GM21515 (cell line): Measurements from ENCODE around the gene VAC14.

Experiments
- ATAC-seq: cut with Tn5 transposase; IDR thresholded peaks from one replicate; pipeline ENCODE4 v1.9.1; 2021; ENCODE audit not compliant: unreplicated experiment

Gene VAC14

DNA sequence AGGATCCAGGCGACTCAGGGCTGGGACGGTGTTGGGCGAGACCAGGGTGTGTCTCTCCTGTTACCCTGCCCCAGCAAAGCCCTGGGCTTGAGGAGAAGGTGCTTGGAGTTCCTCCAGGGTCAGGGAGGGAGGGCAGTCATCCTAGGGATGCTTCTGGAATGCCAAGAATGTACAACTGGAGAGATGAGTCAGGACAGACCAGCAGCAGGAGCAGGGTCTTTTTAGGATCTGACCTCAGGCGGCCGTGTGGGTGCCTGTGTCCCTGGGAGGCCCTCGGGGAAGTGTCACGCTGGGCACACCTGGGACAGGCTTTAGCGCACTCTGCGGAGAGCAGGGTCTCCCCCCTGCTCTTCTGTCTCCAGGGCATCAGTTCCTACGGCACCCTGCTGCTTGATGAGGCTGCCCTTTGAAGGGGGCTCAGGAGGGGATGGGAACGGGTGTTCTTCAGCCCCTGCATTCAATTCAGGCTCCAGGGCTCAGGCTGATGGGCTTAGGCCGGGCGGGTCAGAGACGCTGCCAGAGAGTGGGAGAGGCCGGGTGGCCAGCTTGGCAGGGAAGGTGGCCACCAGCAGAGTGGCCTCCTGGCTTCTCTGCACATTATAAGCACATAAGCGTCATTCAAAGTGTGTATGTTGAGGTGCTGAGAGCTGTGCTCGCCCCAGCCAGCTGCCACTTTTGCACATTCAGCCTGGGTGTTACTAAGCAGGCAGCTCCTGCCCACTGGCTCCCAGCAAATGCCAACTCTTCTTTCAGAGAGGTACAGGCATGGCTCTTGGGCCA, 106.7 kb downstream of the VAC14 start:
- ATAC-seq: no peak

GRCh38 chr16:70692873-70693671, 107.9 kb downstream of the VAC14 start:
- ATAC-seq: no peak

GRCh38 chr16:70692130-70692872, 108.7 kb downstream of the VAC14 start:
- ATAC-seq: no peak

DNA sequence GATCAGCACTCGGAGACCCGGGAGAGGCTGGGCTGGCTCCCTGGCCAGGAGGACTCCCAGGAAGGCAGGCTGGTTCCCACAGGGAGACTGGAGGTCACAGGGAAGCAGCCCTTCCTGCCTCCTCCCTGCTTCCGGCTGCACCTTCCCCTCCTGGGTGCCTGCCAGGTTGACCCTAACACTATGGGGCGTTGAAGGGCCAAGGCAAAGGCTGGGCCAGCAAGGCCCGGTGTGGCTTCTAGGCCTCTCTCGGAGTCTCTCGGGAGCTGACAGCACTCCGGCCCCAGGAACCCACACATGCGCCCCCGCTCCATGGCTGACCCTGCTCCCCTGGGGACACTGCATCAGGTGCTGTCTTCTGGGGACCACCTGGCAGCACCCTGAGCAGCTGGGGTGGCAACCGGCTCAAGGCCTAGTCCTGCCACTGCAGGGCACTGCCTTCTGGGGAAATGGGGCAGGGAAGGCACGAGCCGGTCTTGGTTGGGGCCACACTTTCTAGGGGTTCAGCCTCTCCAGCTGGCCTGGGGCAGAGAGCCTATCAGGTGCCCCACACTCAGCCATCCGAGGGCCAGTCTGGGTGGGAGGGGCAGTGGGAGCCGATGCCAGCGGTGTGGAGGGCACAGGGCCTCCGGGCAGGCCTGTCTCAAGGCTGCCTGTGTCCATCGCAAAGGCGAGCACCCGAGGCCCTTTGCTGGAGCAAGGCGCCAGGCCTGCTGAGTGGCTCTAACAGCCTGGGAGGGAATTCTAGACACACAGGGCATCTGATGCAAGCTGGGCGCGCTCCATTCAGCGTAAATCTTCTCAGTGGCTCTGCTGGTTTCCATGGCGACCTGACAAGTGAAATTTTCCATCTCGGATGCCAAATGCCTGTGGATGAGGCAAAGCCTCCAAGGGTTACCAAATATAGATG, 109.5 kb downstream of the VAC14 start:
- ATAC-seq: no peak

DNA sequence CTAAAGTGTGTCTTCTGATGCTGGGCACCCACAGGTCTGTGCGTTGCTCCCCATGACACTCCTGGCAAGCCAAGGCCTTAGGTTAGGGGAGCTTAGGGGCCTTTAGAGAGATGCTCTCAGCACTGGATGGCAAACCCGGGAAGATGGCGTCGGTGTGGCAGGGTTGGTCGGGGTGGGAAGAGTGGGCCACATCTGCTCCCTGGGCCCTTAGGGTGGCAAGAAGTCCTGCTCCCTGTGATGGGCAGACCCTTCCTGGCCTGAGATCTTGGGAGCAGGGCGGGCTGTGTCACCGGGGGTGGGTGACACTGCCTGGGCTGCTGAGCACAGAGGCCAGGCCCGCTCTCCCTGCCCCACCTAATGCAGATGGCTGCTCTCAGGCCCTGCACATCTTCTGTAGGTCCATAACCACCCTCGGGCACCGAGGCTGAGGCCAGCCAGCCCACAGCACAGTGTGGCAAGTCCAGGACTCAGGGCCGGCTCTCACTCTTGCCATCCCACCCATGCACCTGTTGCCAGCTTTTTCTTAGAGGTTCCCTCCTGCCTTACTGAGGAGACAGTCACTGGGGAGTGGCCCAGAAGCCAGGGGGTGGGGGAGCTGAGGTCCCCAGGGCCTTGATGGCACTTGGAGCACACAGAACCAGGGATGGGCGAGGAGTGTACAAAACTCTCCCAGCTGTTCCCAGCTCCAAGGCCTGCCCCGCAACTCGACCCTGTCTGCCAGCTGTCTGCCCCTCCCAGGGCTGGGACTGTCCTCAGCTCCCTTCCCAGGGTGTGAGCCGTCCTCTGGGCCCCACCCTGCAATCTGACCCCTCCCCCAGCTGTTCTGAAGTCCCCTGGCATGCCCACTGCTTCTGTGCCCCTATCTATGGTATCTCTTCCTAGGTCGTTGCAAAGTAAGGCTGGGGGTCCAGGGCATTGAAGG, 110.7 kb downstream of the VAC14 start:
- no peak for ATAC-seq

DNA sequence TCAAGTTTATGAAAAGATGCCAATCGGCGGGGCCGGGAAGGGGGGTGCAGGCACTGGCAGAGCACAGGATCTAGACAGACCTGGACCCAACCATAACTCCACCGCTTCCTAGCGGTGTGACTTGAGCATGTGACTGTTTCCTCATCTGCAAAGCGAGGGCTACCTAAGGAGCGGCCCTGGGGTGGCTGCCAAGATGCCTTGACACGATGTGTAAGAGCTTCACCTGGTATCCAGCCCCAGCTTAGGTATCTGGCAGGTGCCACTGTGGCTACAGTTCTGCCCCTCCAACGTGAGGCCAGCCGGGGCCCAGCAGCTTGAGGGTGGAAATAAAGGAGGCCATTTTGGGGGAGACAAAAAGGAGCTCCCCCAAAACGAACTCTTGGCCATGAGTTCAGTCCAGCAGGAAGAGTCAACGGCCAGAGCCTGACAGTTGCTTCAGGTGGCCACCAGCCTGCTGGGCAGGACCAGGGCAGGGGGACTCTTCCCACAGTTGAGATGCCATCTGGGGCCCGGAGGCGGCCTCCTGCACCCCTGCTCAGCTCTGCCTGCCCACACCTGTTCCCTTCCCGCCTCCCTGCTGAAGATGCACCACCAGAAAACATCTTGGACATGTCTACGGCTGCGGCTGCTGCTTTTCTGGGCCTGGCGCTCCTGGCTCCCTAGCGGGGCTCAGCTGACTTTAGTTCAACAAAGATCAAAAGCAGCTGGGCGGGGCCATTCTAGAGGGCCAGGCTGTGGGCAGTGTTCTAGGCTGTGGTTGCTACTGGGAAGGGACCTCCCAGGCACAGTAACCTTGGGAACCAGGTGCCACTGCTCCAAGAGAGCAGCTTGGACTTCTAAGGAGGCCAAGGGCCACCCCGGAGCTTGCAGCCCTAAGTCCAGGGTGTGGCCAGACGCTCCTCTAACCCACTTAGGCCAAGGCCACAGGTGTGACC, 111.7 kb downstream of the VAC14 start:
- ATAC-seq: no peak

DNA sequence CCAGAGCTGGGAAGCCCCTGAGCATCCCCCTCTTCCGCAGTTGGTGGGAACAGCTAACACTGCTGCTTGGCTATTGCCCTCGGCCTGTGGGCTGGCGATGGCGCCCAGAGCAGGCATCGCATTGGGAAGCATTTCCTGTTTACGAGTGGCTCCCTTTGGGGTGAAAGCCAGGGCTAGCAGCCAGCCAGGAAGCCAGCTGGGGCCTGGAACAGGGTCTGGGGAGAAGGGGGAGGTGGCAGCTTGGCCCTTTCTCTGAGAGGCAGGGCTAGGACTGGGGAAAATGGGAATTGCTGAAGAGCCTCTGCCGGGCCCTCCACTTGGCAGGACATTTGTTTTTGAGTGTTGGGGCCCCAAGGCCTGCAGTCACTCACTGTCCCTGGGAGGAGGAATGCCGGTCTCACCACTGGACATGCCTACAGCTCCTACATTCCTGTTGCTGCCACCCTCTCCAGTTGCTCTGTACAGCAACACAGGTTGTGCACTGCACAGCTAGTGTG, 112.7 kb downstream of the VAC14 start:
- no peak for ATAC-seq

GRCh38 chr16:70687671-70688245, 113.2 kb downstream of the VAC14 start:
- ATAC-seq: no peak

DNA sequence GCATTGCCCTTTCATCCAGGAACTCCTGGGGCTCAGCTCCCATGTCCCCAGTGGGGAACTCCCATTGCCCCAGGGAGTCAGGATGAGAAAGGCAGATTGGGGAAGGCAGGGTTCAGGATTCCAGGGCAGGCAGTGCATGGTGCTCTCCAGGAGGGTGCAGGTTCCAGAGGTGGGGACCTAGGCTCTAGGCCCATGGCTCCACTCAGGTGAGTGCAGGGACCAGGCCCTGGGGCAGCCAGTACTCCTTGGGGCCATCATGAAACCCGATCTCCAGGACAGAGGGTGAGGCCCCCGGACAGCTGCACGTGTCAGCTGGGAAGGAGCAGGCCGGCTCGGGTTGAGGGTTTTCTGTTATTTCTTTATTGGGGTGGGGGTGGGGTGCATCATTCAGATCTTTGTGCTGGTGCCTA, 113.9 kb downstream of the VAC14 start:
- no peak for ATAC-seq

DNA sequence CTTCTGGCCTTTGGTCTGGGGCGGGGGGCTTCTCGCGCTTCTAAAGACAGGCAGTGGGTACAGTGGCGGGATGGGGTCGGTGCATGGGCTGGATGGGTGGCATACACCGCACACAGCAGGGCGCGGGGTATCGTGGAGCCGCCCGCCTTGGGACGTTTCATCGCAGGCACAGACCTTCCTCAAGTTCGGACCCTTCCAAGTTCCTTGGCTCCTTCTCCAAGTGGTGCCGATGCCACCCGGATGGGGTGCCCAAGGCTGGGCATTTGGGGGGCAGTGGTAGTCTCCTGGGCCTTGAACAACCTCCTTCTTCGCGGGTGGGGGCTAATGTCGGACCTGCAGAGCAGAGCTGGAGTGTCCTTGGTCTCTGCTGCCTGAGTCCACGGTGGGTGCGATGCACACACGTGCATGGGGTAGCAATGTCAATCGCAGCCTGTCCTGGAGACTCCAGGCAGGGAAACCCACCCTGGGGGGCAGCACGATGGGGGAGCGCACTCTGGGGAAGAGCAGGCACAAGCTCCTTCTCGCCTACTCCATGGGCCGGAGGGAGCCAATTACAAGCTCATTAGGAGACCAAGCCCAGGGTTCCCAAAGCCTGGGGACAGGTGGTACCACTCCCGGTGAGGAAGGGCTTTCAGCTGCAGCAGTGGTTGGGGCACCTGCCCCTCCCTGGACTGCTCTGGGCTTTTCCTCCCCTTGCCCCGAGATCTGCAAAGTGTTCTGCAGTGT, 114.4 kb downstream of the VAC14 start:
- no peak for ATAC-seq

DNA sequence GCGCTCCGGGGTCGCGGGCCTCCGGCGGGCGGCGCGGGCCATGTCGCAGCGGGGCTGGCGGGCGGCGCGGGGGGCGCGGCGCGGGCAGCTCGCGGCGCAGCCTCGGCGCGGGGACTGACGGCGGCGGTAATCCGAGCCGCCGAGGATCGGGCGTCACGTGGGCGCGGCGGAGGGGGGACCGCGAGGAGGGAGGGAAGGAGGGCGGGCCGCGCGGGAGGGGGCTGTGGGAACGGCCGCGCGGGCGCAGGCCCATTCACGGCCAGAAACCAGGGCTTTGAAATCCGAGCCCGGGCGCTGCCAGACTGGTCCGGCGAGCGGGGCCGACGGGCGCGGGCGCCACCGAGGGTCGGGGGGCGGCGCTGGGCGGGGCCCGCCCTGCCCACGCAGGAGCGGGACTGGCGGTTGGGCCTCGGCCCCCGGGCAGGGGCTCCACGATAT, 115.0 kb downstream of the VAC14 start, which contains the start of gene MTSS2:
TSS of gene MTSS2 (minus strand) at position 116 of the 438 bp plus-strand sequence. CDS start 262 bp downstream, outside the sequence.
- ATAC-seq: no peak

- no peak for ATAC-seq
These were observed 115.7 kb downstream of the VAC14 start for GRCh38 chr16:70685061-70685937.

DNA sequence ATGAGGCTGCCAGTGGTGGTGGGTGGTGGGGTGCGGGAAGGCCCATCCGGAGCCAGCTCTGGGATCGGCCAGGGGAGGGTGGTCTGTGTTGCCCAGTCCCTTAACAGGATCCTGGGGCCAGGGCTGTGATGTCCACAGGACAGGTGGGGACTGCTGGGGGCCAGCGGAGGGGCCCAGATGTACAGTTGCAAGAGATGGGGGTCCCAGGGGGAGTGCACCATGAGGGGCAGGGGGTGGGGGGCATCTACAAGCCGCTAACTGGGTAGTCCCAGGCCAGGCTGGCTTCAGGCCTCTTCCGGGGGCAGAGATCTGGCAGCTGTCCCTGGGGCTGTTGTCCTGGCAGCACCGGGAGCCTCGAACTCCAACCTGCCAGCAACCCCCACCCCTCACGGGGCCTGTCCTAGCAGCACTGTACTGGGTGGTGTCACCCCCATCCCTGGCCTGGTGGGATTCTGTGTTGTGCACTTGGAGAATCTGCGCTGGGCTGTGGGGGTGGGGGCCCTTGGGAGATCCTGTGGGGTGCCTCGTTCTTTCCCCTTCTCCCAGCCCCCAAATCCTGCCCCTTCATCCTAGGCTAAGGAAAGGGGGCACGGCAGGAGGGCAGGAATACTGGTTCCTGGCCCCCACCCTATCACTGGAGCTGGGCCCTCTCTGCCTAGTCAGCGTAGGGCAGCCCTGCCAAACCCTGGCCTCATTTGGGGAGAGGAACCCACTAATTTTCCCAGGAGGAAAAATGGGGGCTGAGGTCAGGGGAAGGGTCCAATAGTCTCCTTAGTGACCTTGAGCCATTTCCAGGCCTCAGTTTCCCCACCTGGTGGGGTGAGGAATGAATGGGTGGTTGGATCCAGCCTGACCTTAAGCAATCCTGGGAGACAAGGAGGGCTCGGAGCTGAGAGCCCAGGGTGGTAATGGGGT, 116.6 kb downstream of the VAC14 start:
- ATAC-seq: no peak

DNA sequence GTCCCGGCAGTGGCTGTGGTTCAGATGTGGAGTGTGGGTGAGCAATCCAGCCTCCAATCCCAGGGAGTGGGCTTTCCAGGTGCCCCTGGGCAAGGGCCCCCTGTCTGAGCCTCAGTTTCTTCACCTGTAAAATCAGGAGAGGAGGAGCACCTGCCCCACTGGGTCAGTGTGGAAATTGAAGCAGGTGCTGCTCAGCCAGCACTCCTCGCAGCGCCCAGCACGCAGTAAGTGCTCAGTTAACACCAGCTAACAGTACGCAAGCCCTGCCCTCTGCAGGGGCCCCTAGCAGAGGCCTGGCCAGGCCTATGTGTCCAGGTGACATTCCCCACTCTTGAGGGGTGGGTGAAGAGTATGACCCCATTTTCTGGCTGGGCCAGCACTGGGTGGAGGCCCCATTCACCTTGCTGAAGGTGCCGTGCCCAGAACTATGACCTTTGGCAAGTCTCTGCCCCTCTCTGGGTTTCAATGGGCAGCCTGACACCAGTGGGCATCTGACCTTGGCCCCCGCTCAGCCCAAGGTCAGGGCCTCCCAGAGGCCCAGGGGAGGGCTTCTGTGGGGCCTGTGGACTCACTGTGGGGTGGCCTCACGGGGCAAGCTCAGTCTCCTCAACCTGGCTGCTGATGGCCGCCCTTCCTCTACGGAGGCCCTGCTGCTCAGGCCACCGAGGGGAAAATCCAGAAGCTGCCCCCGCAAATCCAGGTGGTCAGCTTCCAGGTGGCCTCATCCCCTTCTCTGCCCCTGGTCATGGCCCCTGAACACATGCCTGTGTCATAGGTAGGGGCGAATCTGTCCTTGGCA, 117.6 kb downstream of the VAC14 start:
- no peak for ATAC-seq
